Smooth muscle cell (in vitro differentiated cells): ENCODE data around the gene DUSP8. TPM values are rescaled to one million over a fixed set of nuclear protein-coding genes. Genes with fewer than 3 reads are reported as not detected.

Experiments
- DNase-seq: peaks from one replicate; lab custom pipeline; 2025; ENCODE audit not compliant: unreplicated experiment; lab: John Stamatoyannopoulos, UW
- H2AFZ ChIP-seq: fragments of 200-600 bp; sonication (generic); 2 replicates; pipeline ENCODE4 v1.6.0; 2016; ENCODE audit warnings: antibody characterized with exemption, low read depth, mild to moderate bottlenecking
- H3F3A ChIP-seq: fragments of 200-600 bp; sonication (generic); 2 replicates; pipeline ENCODE4 v1.6.0; 2017; ENCODE audit warnings: antibody characterized with exemption, low read depth
- H3K27ac ChIP-seq: fragments of 200-600 bp; sonication (generic); 2 replicates; pipeline ENCODE4 v1.5.1; 2016; ENCODE audit warnings: low read depth, mild to moderate bottlenecking
- H3K27me3 ChIP-seq: fragments of 200-600 bp; sonication (generic); 2 replicates; pipeline ENCODE4 v1.6.1; 2016; ENCODE audit warnings: low read depth, mild to moderate bottlenecking
- H3K36me3 ChIP-seq: fragments of 200-600 bp; sonication (generic); 2 replicates; pipeline ENCODE4 v1.5.1; 2016; ENCODE audit warnings: low read depth
- H3K4me1 ChIP-seq: fragments of 200-600 bp; sonication (generic); 2 replicates; pipeline ENCODE4 v1.5.1; 2016; ENCODE audit warnings: low read depth
- H3K4me2 ChIP-seq: fragments of 200-600 bp; sonication (generic); 2 replicates; pipeline ENCODE4 v1.6.0; 2016; ENCODE audit warnings: mild to moderate bottlenecking
- H3K4me3 ChIP-seq: fragments of 200-600 bp; sonication (generic); 2 replicates; pipeline ENCODE4 v1.5.1; 2016; ENCODE audit warnings: mild to moderate bottlenecking
- H3K79me2 ChIP-seq: fragments of 200-600 bp; sonication (generic); 2 replicates; pipeline ENCODE4 v1.6.0; 2016; ENCODE audit warnings: low read depth, mild to moderate bottlenecking
- H3K9ac ChIP-seq: fragments of 200-600 bp; sonication (generic); 2 replicates; pipeline ENCODE4 v1.6.0; 2016; ENCODE audit warnings: low read depth
- H3K9me3 ChIP-seq: fragments of 200-600 bp; sonication (generic); replicated peaks from 2 replicates; pipeline ENCODE4 v1.5.1; 2016; ENCODE audit warnings: low read depth
- H4K20me1 ChIP-seq: fragments of 200-600 bp; sonication (generic); 2 replicates; pipeline ENCODE4 v1.6.0; 2016; ENCODE audit warnings: low read depth
- CTCF ChIP-seq: fragments of 200-600 bp; sonication (generic); IDR thresholded peaks from 2 replicates; pipeline ENCODE4 v1.5.1; 2017; ENCODE audit warnings: borderline replicate concordance, mild to moderate bottlenecking, antibody characterized with exemption; ENCODE audit not compliant: insufficient read depth, poor library complexity, severe bottlenecking
- WGBS: methylation state at CpG from one replicate; pipeline ENCODE4 v1.1.7; 2016; ENCODE audit warnings: low lambda C conversion rate; 5-methylcytosine and 5-hydroxymethylcytosine counted together
- polyA plus RNA-seq: library from polyadenylated mRNA; unstranded; fragments of >200 nt; fragmentation: Nextera tagmentation; extraction: Ambion mirVana; gene quantifications from 2 replicates; pipeline ENCODE4 v1.2.1, GENCODE V29; 2016
- total RNA-seq: library from RNA; depleted of rRNA; stranded (reverse); fragments of >200 nt; gene quantifications from 2 replicates; pipeline ENCODE4 v1.2.3, GENCODE V29; 2014

Gene DUSP8
- total and polyA plus RNA-seq, 2 experiments from 2014 or later, result 5.0 to 6.3 TPM

GRCh38 chr11:1563149-1563638 is 8.9 kb downstream of the DUSP8 start:
- Histone ChIP-seq H3K79me2 (no peaks in the 10 kb centered on the region), H3K9me3 (no peaks in the 10 kb centered on the region), H3K9ac (no peak overlapping the region), H3K27ac (no peak overlapping the region), H3K36me3 (no peaks in the 10 kb centered on the region), H3K4me3 (no peak overlapping the region), H3K4me1 (peaks cover 11% of the 10 kb centered on the region), H2AFZ (no peak overlapping the region), H3F3A (no peaks in the 10 kb centered on the region), H3K27me3 (no peaks in the 10 kb centered on the region), H3K4me2 (no peak overlapping the region), H4K20me1 (peaks cover 97% of the 10 kb centered on the region)
- DNase-seq, result no peak
- no peak for TF ChIP-seq CTCF
- WGBS, result 95% methylated on average over 12 of the region's 12 CpGs

- Histone ChIP-seq H3F3A (no peaks in the 10 kb centered on the region), H3K4me1 (peaks cover 11% of the 10 kb centered on the region), H3K9ac (no peak overlapping the region), H3K4me2 (no peak overlapping the region), H3K27ac (no peak overlapping the region), H3K27me3 (no peaks in the 10 kb centered on the region), H3K9me3 (no peaks in the 10 kb centered on the region), H3K79me2 (no peaks in the 10 kb centered on the region), H3K4me3 (no peak overlapping the region), H3K36me3 (no peaks in the 10 kb centered on the region), H2AFZ (no peak overlapping the region), H4K20me1 (peaks cover 91% of the 10 kb centered on the region)
- TF ChIP-seq CTCF, result no peak
- over 99% methylated on average over 14 of the region's 14 CpGs for WGBS
- no peak for DNase-seq
Measured at GRCh38 chr11:1562469-1563148, 9.5 kb downstream of the DUSP8 start.

GRCh38 chr11:1561955-1562354 is 10.1 kb downstream of the DUSP8 start:
- H3K4me3 ChIP-seq, result no peak overlapping the region
- H3K79me2 ChIP-seq, result no peaks in the 10 kb centered on the region
- TF ChIP-seq CTCF, result no peak
- H3K9me3 ChIP-seq, result no peaks in the 10 kb centered on the region
- no peak overlapping the region for H3K4me2 ChIP-seq
- 94% methylated on average over 5 of the region's 5 CpGs for WGBS
- peaks cover 11% of the 10 kb centered on the region for H3K4me1 ChIP-seq
- DNase-seq, result no peak
- no peaks in the 10 kb centered on the region for H3F3A ChIP-seq
- H2AFZ ChIP-seq, result no peak overlapping the region
- no peaks in the 10 kb centered on the region for H3K36me3 ChIP-seq
- H3K9ac ChIP-seq, result no peak overlapping the region
- no peak overlapping the region for H3K27ac ChIP-seq
- H4K20me1 ChIP-seq, result peaks cover 85% of the 10 kb centered on the region
- H3K27me3 ChIP-seq, result no peaks in the 10 kb centered on the region

GRCh38 chr11:1561266-1561665 is 10.8 kb downstream of the DUSP8 start:
- Histone ChIP-seq H4K20me1 (peaks cover 79% of the 10 kb centered on the region), H3K9me3 (no peaks in the 10 kb centered on the region), H3K9ac (no peak overlapping the region), H3F3A (no peaks in the 10 kb centered on the region), H3K27me3 (no peaks in the 10 kb centered on the region), H3K36me3 (no peaks in the 10 kb centered on the region), H3K4me2 (no peak overlapping the region), H3K79me2 (no peaks in the 10 kb centered on the region), H3K27ac (no peak overlapping the region), H3K4me1 (peaks cover 11% of the 10 kb centered on the region), H2AFZ (no peak overlapping the region), H3K4me3 (no peak overlapping the region)
- DNase-seq, result no peak
- 95% methylated on average over 16 of the region's 17 CpGs for WGBS
- TF ChIP-seq CTCF, result no peak
